GM20431 (cell line): Measurements from ENCODE around the gene COQ10A.

Experiments used
- in situ Hi-C: fragments of 300-500 bp; cut with MseI, MboI; formaldehyde crosslinking; loops from one replicate; pipeline ENCODE4 v1.15.0; 2020; ENCODE audit warnings: low sequenced_read_pairs; ENCODE audit not compliant: unreplicated experiment

The COQ10A gene

GRCh38 chr12:56304872-56305590 is 38.3 kb downstream of the COQ10A start:
- in situ Hi-C loops = no loop called here

- in situ Hi-C loops = no loop called here
These were observed 40.7 kb downstream of the COQ10A start for GRCh38 chr12:56307221-56307965.

- in situ Hi-C loops = no loop called here
These were observed 42.0 kb downstream of the COQ10A start for GRCh38 chr12:56308714-56309113.

- in situ Hi-C loops = no loop called here
These were observed 44.3 kb downstream of the COQ10A start for GRCh38 chr12:56311003-56311402.

GRCh38 chr12:56315249-56315621 is 48.5 kb downstream of the COQ10A start:
- in situ Hi-C loops = no loop called here

GRCh38 chr12:56315622-56316473 is 49.1 kb downstream of the COQ10A start, which contains the start of gene CNPY2:
Gene CNPY2 (minus strand): TSS chr12:56315988. CDS start chr12:56315217, 771 bp downstream.
- in situ Hi-C loops = no loop called here

- in situ Hi-C loops = no loop called here
These were observed 50.9 kb downstream of the COQ10A start for GRCh38 chr12:56317675-56318074.
